HAP-1 (cell line): Measurements from ENCODE around the gene DEFB119.
A peak's percentile ranks its signal among the peaks of the same experiment; 100 is the strongest.
"Not testable (repeated sequence)": the region's sequence is repeated elsewhere in the genome, so short reads cannot be mapped to it uniquely, and the experiment has no call there.

Experiments
- DNase-seq, 2 experiments: peaks; one replicate each; pipeline ENCODE4 v3.0.0-alpha.2; 2016 to 2020; ENCODE audit warnings: low spot score in 2 of 2
- H3K27me3 ChIP-seq: fragments of 250-450 bp; sonication (Bioruptor Pico); 2 replicates; pipeline ENCODE4 v1.5.1; 2020; ENCODE audit warnings: low read depth, mild to moderate bottlenecking, moderate library complexity
- H3K36me3 ChIP-seq: fragments of 250-450 bp; sonication (Bioruptor Pico); replicated peaks from 2 replicates; pipeline ENCODE4 v1.5.1; 2020; ENCODE audit warnings: mild to moderate bottlenecking
- H3K4me1 ChIP-seq: fragments of 250-450 bp; sonication (Bioruptor Pico); 2 replicates; pipeline ENCODE4 v1.5.1; 2020; ENCODE audit warnings: mild to moderate bottlenecking
- H3K4me3 ChIP-seq: fragments of 250-450 bp; sonication (Bioruptor Pico); 2 replicates; pipeline ENCODE4 v1.5.1; 2020; ENCODE audit warnings: mild to moderate bottlenecking, moderate library complexity
- H3K9me3 ChIP-seq: fragments of 250-450 bp; sonication (Bioruptor Pico); 2 replicates; pipeline ENCODE4 v1.5.1; 2020; ENCODE audit warnings: mild to moderate bottlenecking, moderate library complexity
- in situ Hi-C: fragments of 300-500 bp; cut with MboI; formaldehyde crosslinking; loops from 3 replicates; pipeline ENCODE4 v1.14.3; 2020; ENCODE audit warnings: low sequenced_read_pairs, inconsistent platforms, mixed read lengths

Gene DEFB119

GRCh38 chr20:31390490-31390889 is at the start of gene DEFB119:
TSS of gene DEFB119 (minus strand) at chr20:31390590. CDS start at chr20:31390483, 107 bp downstream.
- no peak for DNase-seq
- in situ Hi-C loops, result no loop called here
- no peaks in the 10 kb centered on the region for H3K4me1 ChIP-seq
- no peak within 1 kb of the TSS for H3K4me3 ChIP-seq
- no peaks in the 10 kb centered on the region for H3K9me3 ChIP-seq
- H3K27me3 ChIP-seq, result no peaks in the 10 kb centered on the region
- no peaks in the 10 kb centered on the region for H3K36me3 ChIP-seq

GRCh38 chr20:31430568-31431115 is 40.3 kb upstream of the DEFB119 start:
- no peak overlapping the region for H3K4me3 ChIP-seq
- peaks cover 6% of the 10 kb centered on the region for H3K4me1 ChIP-seq
- peak; percentile 60 to 95 for DNase-seq
- in situ Hi-C loops, result no loop called here
- no peaks in the 10 kb centered on the region for H3K36me3 ChIP-seq
- no peaks in the 10 kb centered on the region for H3K27me3 ChIP-seq
- H3K9me3 ChIP-seq, result no peaks in the 10 kb centered on the region

- H3K36me3 ChIP-seq, H3K4me3 ChIP-seq, H3K27me3 ChIP-seq, H3K4me1 ChIP-seq, DNase-seq, in situ Hi-C loops, H3K9me3 ChIP-seq: not testable (repeated sequence)
Observed at GRCh38 chr20:31427576-31427975, 37.2 kb upstream of the DEFB119 start.

- H3K27me3 ChIP-seq, H3K9me3 ChIP-seq, H3K36me3 ChIP-seq, in situ Hi-C loops, H3K4me1 ChIP-seq, H3K4me3 ChIP-seq, DNase-seq: not testable (repeated sequence)
Observed at GRCh38 chr20:31426891-31427551, 36.6 kb upstream of the DEFB119 start.

GRCh38 chr20:31425797-31426196 is 35.4 kb upstream of the DEFB119 start:
- DNase-seq, result no peak
- in situ Hi-C loops, result no loop called here
- Histone ChIP-seq H3K9me3 (no peaks in the 10 kb centered on the region), H3K4me3 (no peak overlapping the region), H3K4me1 (peaks cover 4% of the 10 kb centered on the region), H3K36me3 (no peaks in the 10 kb centered on the region), H3K27me3 (no peaks in the 10 kb centered on the region; the same call in 1 of the 2 replicates)

DNA sequence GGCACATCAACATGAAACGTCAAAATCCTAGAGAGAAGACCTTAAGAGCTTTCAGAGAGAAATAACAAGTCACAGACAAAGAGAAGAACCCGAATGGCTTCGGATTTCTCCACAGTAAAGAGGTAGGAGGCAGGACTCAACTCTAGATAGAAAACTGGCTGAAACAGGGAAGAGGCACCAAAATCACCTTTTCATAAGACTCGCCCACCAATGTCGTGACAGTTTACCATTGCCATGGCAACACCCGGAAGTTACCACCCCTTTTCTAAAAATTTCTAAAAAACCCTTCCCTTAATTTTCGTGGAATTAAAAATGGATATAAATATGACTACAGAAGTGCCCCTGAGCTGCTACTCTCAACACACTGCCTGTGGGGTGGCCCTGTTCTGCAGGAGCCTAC is 27.9 kb upstream of the DEFB119 start:
- Histone ChIP-seq H3K9me3 (no peaks in the 10 kb centered on the region), H3K4me1 (no peaks in the 10 kb centered on the region), H3K4me3 (no peak overlapping the region), H3K27me3 (no peaks in the 10 kb centered on the region; the same call in 1 of the 2 replicates), H3K36me3 (no peaks in the 10 kb centered on the region)
- in situ Hi-C loops, result no loop called here
- DNase-seq, result no peak

- peaks cover 9% of the 10 kb centered on the region; the same call in 1 of the 2 replicates for H3K27me3 ChIP-seq
- DNase-seq, result no peak
- no peaks in the 10 kb centered on the region for H3K36me3 ChIP-seq
- no peaks in the 10 kb centered on the region for H3K9me3 ChIP-seq
- no peak overlapping the region for H3K4me3 ChIP-seq
- no peaks in the 10 kb centered on the region for H3K4me1 ChIP-seq
- in situ Hi-C loops, result no loop called here
Observed at GRCh38 chr20:31415653-31416052, 25.3 kb upstream of the DEFB119 start.

- Histone ChIP-seq H3K27me3 (peaks cover 9% of the 10 kb centered on the region; the same call in 1 of the 2 replicates), H3K4me3 (no peak overlapping the region), H3K9me3 (no peaks in the 10 kb centered on the region; the same call in 1 of the 2 replicates), H3K36me3 (no peaks in the 10 kb centered on the region), H3K4me1 (no peaks in the 10 kb centered on the region)
- DNase-seq, result no peak
- in situ Hi-C loops, result no loop called here
Observed at GRCh38 chr20:31414381-31414780, 24.0 kb upstream of the DEFB119 start.

GRCh38 chr20:31410011-31410410 is 19.6 kb upstream of the DEFB119 start:
- no peaks in the 10 kb centered on the region for H3K4me1 ChIP-seq
- H3K4me3 ChIP-seq, result no peak overlapping the region
- H3K27me3 ChIP-seq, result peaks cover 9% of the 10 kb centered on the region; the same call in 1 of the 2 replicates
- in situ Hi-C loops, result no loop called here
- H3K9me3 ChIP-seq, result no peaks in the 10 kb centered on the region; the same call in 1 of the 2 replicates
- H3K36me3 ChIP-seq, result no peaks in the 10 kb centered on the region
- DNase-seq, result no peak

- Histone ChIP-seq H3K4me1 (no peaks in the 10 kb centered on the region), H3K36me3 (no peaks in the 10 kb centered on the region), H3K4me3 (no peak within 1 kb of the TSS), H3K9me3 (no peaks in the 10 kb centered on the region; the same call in 1 of the 2 replicates), H3K27me3 (0 out of 2 replicates have a peak, but pooled peaks cover 2% of the 10 kb centered on the region)
- no peak for DNase-seq
- in situ Hi-C loops, result no loop called here
Observed at GRCh38 chr20:31406115-31406514, 15.7 kb upstream of the DEFB119 start, which contains the start of gene DEFB121. TSS of gene DEFB121 (minus strand) at chr20:31406215. CDS start at chr20:31406152, 63 bp downstream.

DNA sequence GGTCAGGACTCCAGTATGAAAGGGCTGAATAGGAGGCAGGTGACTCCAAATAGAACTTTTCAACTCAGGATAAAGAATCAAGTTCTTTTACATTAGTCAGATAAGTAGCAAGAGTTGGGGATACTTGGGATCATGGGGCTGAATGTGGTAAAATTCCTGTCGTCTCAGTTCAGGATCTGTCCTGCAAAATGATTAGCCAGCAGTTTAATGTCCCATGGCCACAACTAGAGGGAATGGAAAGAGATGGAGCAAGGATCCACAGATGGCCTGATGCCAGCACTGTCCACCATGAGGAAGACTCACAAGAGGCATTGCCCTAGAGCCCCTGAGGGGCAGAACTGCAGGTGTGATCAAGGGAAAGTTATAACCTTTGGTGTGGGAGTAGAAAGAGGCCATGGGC is 13.5 kb upstream of the DEFB119 start:
- in situ Hi-C loops, result no loop called here
- Histone ChIP-seq H3K4me1 (no peaks in the 10 kb centered on the region), H3K4me3 (no peak overlapping the region), H3K27me3 (no peaks in the 10 kb centered on the region), H3K36me3 (no peaks in the 10 kb centered on the region), H3K9me3 (no peaks in the 10 kb centered on the region)
- DNase-seq, result no peak

DNA sequence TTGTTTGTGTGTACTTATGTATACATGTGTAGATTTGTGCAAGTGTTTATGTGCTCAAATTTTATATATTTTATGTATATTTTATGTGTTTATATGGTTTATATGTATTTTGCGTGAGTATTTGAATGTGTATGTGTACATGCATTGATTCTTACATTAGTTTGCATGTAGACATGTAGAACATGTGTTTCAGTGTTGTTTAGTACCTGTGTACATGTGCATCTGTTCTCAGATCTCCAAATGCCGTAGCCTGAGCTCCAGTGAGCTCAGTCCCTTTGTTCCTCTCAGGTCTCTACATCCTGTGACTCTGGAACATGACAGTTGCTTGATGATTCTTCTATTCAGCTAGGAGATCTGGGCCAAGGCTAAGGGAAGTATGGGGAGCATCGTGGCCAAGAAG is 4.5 kb upstream of the DEFB119 start:
- no peak for DNase-seq
- no peaks in the 10 kb centered on the region for H3K36me3 ChIP-seq
- H3K4me3 ChIP-seq, result no peak overlapping the region
- in situ Hi-C loops, result no loop called here
- H3K9me3 ChIP-seq, result no peaks in the 10 kb centered on the region
- H3K27me3 ChIP-seq, result no peaks in the 10 kb centered on the region
- no peaks in the 10 kb centered on the region for H3K4me1 ChIP-seq

- in situ Hi-C loops, result no loop called here
- DNase-seq, result no peak
- H3K36me3 ChIP-seq, result no peaks in the 10 kb centered on the region
- no peaks in the 10 kb centered on the region for H3K9me3 ChIP-seq
- no peaks in the 10 kb centered on the region for H3K4me1 ChIP-seq
- no peak overlapping the region for H3K4me3 ChIP-seq
- no peaks in the 10 kb centered on the region for H3K27me3 ChIP-seq
Observed at GRCh38 chr20:31392836-31393235, 2.4 kb upstream of the DEFB119 start.

- H3K4me3 ChIP-seq, result no peak overlapping the region
- peaks cover 3% of the 10 kb centered on the region; the same call in 1 of the 2 replicates for H3K27me3 ChIP-seq
- no peaks in the 10 kb centered on the region for H3K4me1 ChIP-seq
- no peak for DNase-seq
- no peaks in the 10 kb centered on the region for H3K36me3 ChIP-seq
- in situ Hi-C loops, result no loop called here
- no peaks in the 10 kb centered on the region for H3K9me3 ChIP-seq
Observed at GRCh38 chr20:31374346-31374745, 16.0 kb downstream of the DEFB119 start.
